Stimulated activated naive CD8-positive, alpha-beta T cell treated with anti-CD3 and anti-CD28 coated beads, Interleukin-15, amount 100 ng/mL, for 72 hours (primary cell): ENCODE measurements around the gene MACROD1.

Source experiments
- ATAC-seq: fragments of 150-1000 bp; cut with Tn5 transposase; 2 replicates; pipeline ENCODE4 v1.10.0; 2021; ENCODE audit warnings: mild to moderate bottlenecking, moderate library complexity
- DNase-seq, 2 donors: peaks; one replicate each; pipeline ENCODE4 v3.0.0; 2021 to 2022
- H3K27ac Mint-ChIP-seq, 2 donors: one replicate each; pipeline ENCODE4 v1.8.0; 2022; ENCODE audit warnings: mild to moderate bottlenecking in 2 of 2, mixed read lengths in 2 of 2, moderate library complexity in 2 of 2
- H3K27me3 Mint-ChIP-seq: one replicate; pipeline ENCODE4 v1.8.0; 2022; ENCODE audit warnings: mixed read lengths
- H3K4me1 Mint-ChIP-seq: one replicate; pipeline ENCODE4 v1.8.0; 2022; ENCODE audit warnings: mild to moderate bottlenecking, mixed read lengths
- H3K4me3 Mint-ChIP-seq, 2 donors: one replicate each; pipeline ENCODE4 v1.8.0; 2022; ENCODE audit warnings: mild to moderate bottlenecking in 2 of 2, mixed read lengths in 2 of 2, moderate library complexity in 1 of 2
- H3K9me3 Mint-ChIP-seq, 2 donors: one replicate each; pipeline ENCODE4 v1.8.0; 2022; ENCODE audit warnings: mixed read lengths in 2 of 2

The MACROD1 gene

DNA sequence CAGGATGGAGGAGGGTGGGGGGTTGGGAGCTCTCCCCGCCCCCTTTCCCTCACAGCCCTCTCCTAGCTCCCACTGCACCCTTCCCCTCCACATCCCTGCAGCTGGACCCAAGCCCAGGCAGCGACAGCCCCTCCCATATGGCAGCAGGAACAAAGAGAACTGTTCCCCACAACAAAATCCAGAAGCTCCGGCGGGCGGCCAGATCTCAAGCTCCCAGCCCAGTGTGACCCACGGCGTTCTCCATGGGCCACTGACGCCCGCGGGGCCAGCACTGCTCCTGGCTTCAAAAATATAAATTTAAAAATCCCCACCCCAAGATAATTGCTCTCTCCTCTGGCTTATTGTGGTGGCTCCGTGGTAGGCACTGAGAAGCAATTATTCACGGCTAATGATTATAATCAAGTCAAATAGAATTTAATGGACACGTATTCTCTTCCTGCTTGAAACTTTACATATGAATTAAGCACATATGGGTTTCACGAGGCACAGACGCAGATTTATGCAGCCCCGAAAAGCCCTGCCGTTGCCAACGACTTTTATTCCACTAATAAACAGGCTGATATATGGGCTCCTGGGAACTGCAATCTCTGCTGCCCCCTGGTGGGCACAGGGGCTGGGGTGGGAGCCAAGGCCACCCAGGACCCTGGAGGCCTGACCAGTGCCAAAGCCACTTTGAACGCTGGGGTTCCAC, 17.5 kb downstream of the MACROD1 start:
- Mint-ChIP-seq H3K27ac (no peak overlapping the region), H3K4me3 (no peak overlapping the region), H3K9me3 (no peaks in the 10 kb centered on the region), H3K27me3 (no peaks in the 10 kb centered on the region), H3K4me1 (peaks cover 24% of the 10 kb centered on the region)
- ATAC-seq, result peak; percentile 61
- peak; percentile 71 to 73 for DNase-seq

- ATAC-seq, result peak; percentile 77
- DNase-seq, result peak; percentile 62 to 66
- Mint-ChIP-seq H3K9me3 (no peaks in the 10 kb centered on the region), H3K4me3 (no peak overlapping the region), H3K27ac (peak overlapping the region in 1 of 2 donors; percentile 42), H3K27me3 (no peaks in the 10 kb centered on the region), H3K4me1 (peaks cover 17% of the 10 kb centered on the region)
These were observed 19.6 kb downstream of the MACROD1 start for GRCh38 chr11:64146036-64146955.

DNA sequence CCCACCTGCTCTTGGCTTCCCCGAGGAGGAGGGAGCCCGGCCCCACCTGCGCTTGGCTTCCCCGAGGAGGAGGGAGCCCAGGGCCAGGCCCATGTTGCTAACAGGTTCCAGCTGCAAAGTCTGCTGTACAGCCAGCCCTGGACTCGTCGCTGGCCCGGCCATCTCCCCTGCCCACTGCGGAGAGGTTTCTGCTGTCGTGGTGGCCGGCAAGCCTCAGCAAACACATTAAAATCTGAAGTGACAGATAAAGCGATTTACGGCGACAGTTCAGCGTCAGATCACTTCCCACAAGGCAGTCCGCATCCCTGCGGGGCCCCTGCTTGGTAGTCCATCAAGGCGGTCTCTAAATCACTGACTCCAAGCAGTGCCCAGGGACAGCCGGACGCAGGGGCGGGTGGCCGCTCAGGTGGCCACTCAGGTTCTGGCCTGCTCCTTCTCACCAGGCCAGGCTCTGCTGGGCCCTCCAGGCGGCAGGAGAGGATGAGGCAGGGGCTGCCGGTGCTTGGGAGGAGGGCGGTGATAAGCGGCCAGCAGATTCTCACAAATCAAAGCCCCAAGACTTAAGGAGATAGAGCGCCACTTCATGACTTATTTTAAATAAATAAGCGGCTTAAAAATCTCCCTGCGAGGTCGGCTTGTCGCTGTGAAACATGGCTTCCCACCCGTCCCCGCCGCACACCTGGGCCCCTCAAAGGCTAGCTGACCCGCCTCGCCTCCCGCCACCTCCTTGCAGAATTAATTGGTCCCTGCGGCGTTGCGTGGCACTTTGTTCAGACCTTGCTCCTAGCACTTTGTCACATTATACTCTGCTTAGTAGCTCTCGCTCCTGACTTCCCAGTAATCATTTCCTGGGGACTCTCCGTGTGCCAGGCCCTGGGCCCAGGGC, 21.1 kb downstream of the MACROD1 start:
- Mint-ChIP-seq H3K27me3 (no peaks in the 10 kb centered on the region), H3K27ac (no peak overlapping the region), H3K4me3 (no peak overlapping the region), H3K9me3 (no peaks in the 10 kb centered on the region), H3K4me1 (peaks cover 17% of the 10 kb centered on the region)
- no peak for DNase-seq
- no peak for ATAC-seq

DNA sequence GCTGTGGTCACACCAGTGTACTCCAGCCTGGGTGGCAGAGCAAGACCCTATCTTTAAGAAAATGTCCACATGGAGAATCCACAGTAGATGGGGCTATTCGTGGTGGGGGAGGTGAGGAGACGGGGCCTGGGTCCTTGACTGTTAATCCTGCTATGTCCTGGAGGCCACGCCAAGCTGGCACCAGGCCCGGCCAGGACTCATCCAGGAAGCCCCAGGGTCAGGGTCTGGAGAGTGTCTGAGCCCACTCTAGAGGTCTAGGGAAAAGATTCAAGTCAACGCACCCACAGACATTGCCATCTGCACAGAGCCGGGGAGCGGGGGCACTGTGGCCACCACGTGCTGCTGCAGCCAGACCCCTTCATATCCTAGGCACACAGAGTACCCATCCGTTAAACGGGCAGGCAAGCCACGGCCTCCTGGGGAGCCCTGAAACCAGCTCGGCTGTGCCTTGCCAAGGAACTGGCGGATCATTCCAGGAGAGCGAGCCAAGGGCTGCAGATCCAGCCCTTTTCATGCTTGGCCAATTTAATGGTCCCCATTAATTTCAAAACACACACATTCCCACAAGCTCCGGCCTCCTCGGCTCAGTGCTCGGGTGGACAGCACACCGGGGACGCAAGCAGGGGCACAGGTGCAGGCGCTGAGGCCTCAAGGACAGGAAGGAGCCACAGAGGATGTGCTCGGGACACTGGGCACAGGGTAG, 24.7 kb downstream of the MACROD1 start:
- Mint-ChIP-seq H3K4me1 (peaks cover 11% of the 10 kb centered on the region), H3K4me3 (no peak overlapping the region), H3K9me3 (no peaks in the 10 kb centered on the region), H3K27ac (no peak overlapping the region), H3K27me3 (no peaks in the 10 kb centered on the region)
- ATAC-seq (no peak), DNase-seq (no peak)

GRCh38 chr11:64140082-64140481, 25.8 kb downstream of the MACROD1 start:
- DNase-seq (no peak), ATAC-seq (no peak)
- no peak overlapping the region for H3K4me3 Mint-ChIP-seq
- no peaks in the 10 kb centered on the region for H3K27me3 Mint-ChIP-seq
- H3K4me1 Mint-ChIP-seq, result peaks cover 11% of the 10 kb centered on the region
- no peaks in the 10 kb centered on the region for H3K9me3 Mint-ChIP-seq
- no peak overlapping the region for H3K27ac Mint-ChIP-seq

GRCh38 chr11:64139049-64139448, 26.9 kb downstream of the MACROD1 start:
- H3K27me3 Mint-ChIP-seq, result no peaks in the 10 kb centered on the region
- ATAC-seq, result no peak
- peaks cover 12% of the 10 kb centered on the region for H3K4me1 Mint-ChIP-seq
- H3K27ac Mint-ChIP-seq, result no peak overlapping the region
- no peaks in the 10 kb centered on the region for H3K9me3 Mint-ChIP-seq
- no peak for DNase-seq
- H3K4me3 Mint-ChIP-seq, result no peak overlapping the region

DNA sequence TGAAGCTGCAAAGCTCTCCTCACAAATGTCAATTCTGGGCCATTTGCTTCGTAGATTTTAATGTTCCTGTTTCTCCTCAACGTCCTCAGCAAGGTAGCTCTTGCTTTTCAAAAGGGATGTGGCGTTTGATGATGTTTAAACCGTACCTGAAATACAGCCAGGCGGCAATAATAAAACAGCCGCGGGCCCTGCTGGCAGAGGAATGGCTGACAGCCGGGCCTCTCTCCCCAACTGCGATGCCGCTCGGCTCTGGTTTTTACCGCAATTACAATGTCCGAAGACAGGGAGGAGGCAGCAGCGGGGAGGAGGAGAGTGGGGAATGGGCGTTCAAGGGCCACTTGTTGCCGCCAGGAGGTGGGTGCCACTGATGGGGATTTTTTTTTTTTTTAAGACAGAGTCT, 27.5 kb downstream of the MACROD1 start:
- H3K4me1 Mint-ChIP-seq, result peaks cover 7% of the 10 kb centered on the region
- DNase-seq (no peak), ATAC-seq (no peak)
- H3K4me3 Mint-ChIP-seq, result no peak overlapping the region
- H3K27me3 Mint-ChIP-seq, result no peaks in the 10 kb centered on the region
- no peaks in the 10 kb centered on the region for H3K9me3 Mint-ChIP-seq
- H3K27ac Mint-ChIP-seq, result peak overlapping the region in 1 of 2 donors; percentile 63

- Mint-ChIP-seq H3K4me1 (peaks cover 6% of the 10 kb centered on the region), H3K27ac (no peak overlapping the region), H3K27me3 (no peaks in the 10 kb centered on the region), H3K9me3 (no peaks in the 10 kb centered on the region), H3K4me3 (no peak overlapping the region)
- no peak for DNase-seq
- ATAC-seq, result no peak
These were observed 29.0 kb downstream of the MACROD1 start for GRCh38 chr11:64136765-64137441.

GRCh38 chr11:64135711-64136110, 30.2 kb downstream of the MACROD1 start:
- peaks cover 6% of the 10 kb centered on the region for H3K4me1 Mint-ChIP-seq
- H3K4me3 Mint-ChIP-seq, result no peak overlapping the region
- H3K27me3 Mint-ChIP-seq, result no peaks in the 10 kb centered on the region
- H3K27ac Mint-ChIP-seq, result no peak overlapping the region
- no peaks in the 10 kb centered on the region for H3K9me3 Mint-ChIP-seq
- DNase-seq (no peak), ATAC-seq (no peak)

- H3K9me3 Mint-ChIP-seq, result no peaks in the 10 kb centered on the region
- H3K4me1 Mint-ChIP-seq, result peaks cover 6% of the 10 kb centered on the region
- H3K27ac Mint-ChIP-seq, result no peak overlapping the region
These were observed 30.9 kb downstream of the MACROD1 start for GRCh38 chr11:64134963-64135362.

GRCh38 chr11:64132982-64133705, 32.8 kb downstream of the MACROD1 start:
- DNase-seq (no peak), ATAC-seq (no peak)
- Mint-ChIP-seq H3K27ac (peak overlapping the region in 1 of 2 donors; percentile 88), H3K9me3 (no peaks in the 10 kb centered on the region), H3K4me1 (peaks cover 6% of the 10 kb centered on the region), H3K27me3 (no peaks in the 10 kb centered on the region), H3K4me3 (no peak overlapping the region)

More at GRCh38 chr11:64134963-64135362, 30.9 kb downstream of the MACROD1 start:
- no peaks in the 10 kb centered on the region for H3K27me3 Mint-ChIP-seq
- DNase-seq (no peak), ATAC-seq (no peak)
- H3K4me3 Mint-ChIP-seq, result no peak overlapping the region

DNA sequence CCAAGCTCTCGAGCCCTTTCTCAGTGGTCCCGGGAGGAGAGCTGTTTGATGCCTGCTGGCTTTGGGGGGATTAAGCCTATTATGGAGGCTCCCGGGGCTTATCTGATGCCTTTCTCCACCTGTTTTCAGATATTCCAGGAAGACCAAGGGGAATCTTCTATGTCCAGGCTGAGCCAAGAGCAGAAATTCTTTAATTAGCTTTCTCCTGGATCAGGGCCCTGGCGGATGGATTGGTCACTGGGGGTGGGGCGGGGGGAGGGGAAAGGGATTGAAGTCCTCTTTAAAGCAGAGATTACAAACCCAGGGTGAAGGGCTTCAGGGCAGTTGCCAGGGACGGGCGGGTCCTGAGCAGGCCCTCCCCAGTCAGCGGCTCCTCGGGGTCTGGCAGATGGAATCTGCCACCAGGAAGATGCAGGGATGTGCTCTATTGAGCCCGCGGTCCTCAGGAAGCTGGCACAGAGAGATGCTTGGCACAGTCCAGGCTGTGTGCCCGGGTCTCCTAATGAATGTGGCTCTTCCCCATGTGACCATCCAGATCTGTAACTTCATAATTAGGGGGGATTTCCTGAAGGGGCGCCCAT, 33.6 kb downstream of the MACROD1 start:
- peaks cover 6% of the 10 kb centered on the region for H3K4me1 Mint-ChIP-seq
- H3K27ac Mint-ChIP-seq, result peak overlapping the region in 1 of 2 donors; percentile 59
- no peak overlapping the region for H3K4me3 Mint-ChIP-seq
- DNase-seq, result no peak
- ATAC-seq, result no peak
- H3K27me3 Mint-ChIP-seq, result no peaks in the 10 kb centered on the region
- H3K9me3 Mint-ChIP-seq, result no peaks in the 10 kb centered on the region

DNA sequence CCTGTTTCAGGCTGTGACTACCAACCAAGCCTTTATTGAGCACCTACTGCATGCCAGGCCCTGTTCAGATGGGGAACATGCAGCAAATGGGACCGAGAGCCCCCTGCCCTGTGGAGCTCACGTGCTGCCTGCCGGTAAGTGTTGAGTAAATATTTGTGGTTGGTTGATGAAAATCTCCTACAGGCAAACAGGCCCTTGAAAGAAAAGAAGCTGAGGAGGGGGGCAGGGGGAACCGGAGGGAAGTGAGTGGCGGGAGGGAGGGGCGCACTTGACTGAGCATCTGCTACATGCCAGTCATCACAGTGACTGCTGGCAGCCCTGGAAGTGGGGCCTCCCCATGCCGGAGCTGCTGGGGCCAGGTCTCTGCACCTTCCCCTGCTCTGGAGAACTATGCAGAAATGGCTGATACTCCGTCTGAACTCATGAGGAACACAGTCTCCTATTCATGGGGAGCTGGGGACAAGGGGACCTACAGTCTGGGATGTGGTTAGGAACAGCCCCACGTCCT, 34.2 kb downstream of the MACROD1 start:
- peaks cover 6% of the 10 kb centered on the region for H3K4me1 Mint-ChIP-seq
- DNase-seq (no peak), ATAC-seq (no peak)
- no peak overlapping the region for H3K4me3 Mint-ChIP-seq
- no peaks in the 10 kb centered on the region for H3K27me3 Mint-ChIP-seq
- no peaks in the 10 kb centered on the region for H3K9me3 Mint-ChIP-seq
- peak overlapping the region in 1 of 2 donors; percentile 9 for H3K27ac Mint-ChIP-seq
